GM21423 (cell line): ENCODE results near the gene TRAPPC4.
A peak's percentile ranks its signal among the peaks of the same experiment; 100 is the strongest.
"Not testable (repeated sequence)": the region's sequence is repeated elsewhere in the genome, so short reads cannot be mapped to it uniquely, and the experiment has no call there.

Source experiments
- ATAC-seq: cut with Tn5 transposase; IDR thresholded peaks from one replicate; pipeline ENCODE4 v1.9.1; 2021; ENCODE audit warnings: mild to moderate bottlenecking, moderate library complexity; ENCODE audit not compliant: unreplicated experiment

Gene TRAPPC4

GRCh38 chr11:119018074-119018938 is at the start of gene TRAPPC4, which contains the start of gene RPS25:
TRAPPC4 (plus strand) TSS chr11:119018766; CDS start chr11:119018796, 30 bp downstream.
RPS25 (minus strand) TSS chr11:119018343; CDS start chr11:119018284, 59 bp downstream.
- ATAC-seq = peak; percentile 86

GRCh38 chr11:118969508-118969907 is 49.1 kb upstream of the TRAPPC4 start:
- ATAC-seq = not testable (repeated sequence)

GRCh38 chr11:118971646-118972045 is 46.9 kb upstream of the TRAPPC4 start, which contains the start of gene FOXR1:
FOXR1 (plus strand) TSS chr11:118971761; CDS start chr11:118971932, 171 bp downstream.
- no peak for ATAC-seq

- no peak for ATAC-seq
Observed at GRCh38 chr11:118973985-118974384, 44.6 kb upstream of the TRAPPC4 start.

- ATAC-seq = no peak
Observed at GRCh38 chr11:118975771-118976709, 42.5 kb upstream of the TRAPPC4 start.

GRCh38 chr11:118979434-118979833 is 39.1 kb upstream of the TRAPPC4 start:
- ATAC-seq = no peak

- no peak for ATAC-seq
Observed at GRCh38 chr11:118980191-118980881, 38.2 kb upstream of the TRAPPC4 start.

- ATAC-seq = not testable (repeated sequence)
Observed at GRCh38 chr11:118984337-118984736, 34.2 kb upstream of the TRAPPC4 start.

- ATAC-seq = no peak
Observed at GRCh38 chr11:118984825-118985224, 33.7 kb upstream of the TRAPPC4 start.

- no peak for ATAC-seq
Observed at GRCh38 chr11:118988280-118988679, 30.3 kb upstream of the TRAPPC4 start.

- not testable (repeated sequence) for ATAC-seq
Observed at GRCh38 chr11:118991486-118992038, 27.0 kb upstream of the TRAPPC4 start.

- ATAC-seq = peak; percentile 11
Observed at GRCh38 chr11:118996926-118997626, 21.5 kb upstream of the TRAPPC4 start.

- ATAC-seq = peak; percentile 93
Observed at GRCh38 chr11:118997627-118998387, 20.8 kb upstream of the TRAPPC4 start, which contains the start of gene CENATAC. CENATAC (plus strand) TSS chr11:118998138; CDS start chr11:118998198, 60 bp downstream.

- peak; percentile 7 for ATAC-seq
Observed at GRCh38 chr11:118998388-118998717, 20.2 kb upstream of the TRAPPC4 start.

GRCh38 chr11:118998822-118999221 is 19.7 kb upstream of the TRAPPC4 start:
- ATAC-seq = no peak

GRCh38 chr11:119000906-119001305 is 17.7 kb upstream of the TRAPPC4 start:
- no peak for ATAC-seq

GRCh38 chr11:119006656-119007055 is 11.9 kb upstream of the TRAPPC4 start:
- ATAC-seq = no peak

GRCh38 chr11:119011476-119012053 is 7.0 kb upstream of the TRAPPC4 start:
- no peak for ATAC-seq
